Loucy (cell line): ENCODE results near the gene PIGO.

Experiments used
- H2AFZ ChIP-seq: fragments of 200-600 bp; sonication (generic); 2 replicates; pipeline ENCODE4 v1.6.0; 2016; ENCODE audit warnings: antibody characterized with exemption, mild to moderate bottlenecking, low read length, moderate library complexity
- H3F3A ChIP-seq: fragments of 200-600 bp; 2 replicates; pipeline ENCODE4 v1.6.0; 2016; ENCODE audit warnings: antibody characterized with exemption, low read depth, mild to moderate bottlenecking
- H3K27me3 ChIP-seq: fragments of 200-600 bp; sonication (generic); 2 replicates; pipeline ENCODE4 v1.6.1; 2014; ENCODE audit warnings: low read length, mild to moderate bottlenecking; ENCODE audit not compliant: insufficient read depth, poor library complexity, severe bottlenecking
- H3K36me3 ChIP-seq: fragments of 200-600 bp; sonication (generic); 2 replicates; pipeline ENCODE4 v1.6.1; 2016; ENCODE audit warnings: low read length; ENCODE audit not compliant: insufficient read depth
- H3K4me1 ChIP-seq: fragments of 200-600 bp; sonication (generic); 2 replicates; pipeline ENCODE4 v1.5.1; 2014; ENCODE audit warnings: low read length, mild to moderate bottlenecking; ENCODE audit not compliant: insufficient read depth, poor library complexity, severe bottlenecking
- H3K4me2 ChIP-seq: fragments of 200-600 bp; sonication (generic); 2 replicates; pipeline ENCODE4 v1.6.0; 2014; ENCODE audit warnings: antibody characterized with exemption, low read length, low read depth, mild to moderate bottlenecking; ENCODE audit not compliant: poor library complexity, severe bottlenecking
- H3K4me3 ChIP-seq: fragments of 200-600 bp; sonication (generic); 2 replicates; pipeline ENCODE4 v1.5.1; 2014; ENCODE audit warnings: low read length, mild to moderate bottlenecking, mixed read lengths; ENCODE audit not compliant: poor library complexity, severe bottlenecking
- H3K79me2 ChIP-seq: fragments of 200-600 bp; sonication (generic); 2 replicates; pipeline ENCODE4 v1.6.1; 2014; ENCODE audit warnings: low read length; ENCODE audit not compliant: insufficient read depth
- H3K9ac ChIP-seq: fragments of 200-600 bp; sonication (generic); 2 replicates; pipeline ENCODE4 v1.6.0; 2014; ENCODE audit warnings: mild to moderate bottlenecking, low read depth, low read length, moderate library complexity; ENCODE audit not compliant: poor library complexity, severe bottlenecking
- H3K9me2 ChIP-seq: fragments of 200-600 bp; sonication (generic); replicated peaks from 2 replicates; pipeline ENCODE4 v1.6.1; 2016; ENCODE audit warnings: low read depth, low read length, mixed read lengths
- H3K9me3 ChIP-seq: fragments of 200-600 bp; sonication (generic); 2 replicates; pipeline ENCODE4 v1.6.1; 2014; ENCODE audit warnings: mild to moderate bottlenecking, antibody characterized with exemption, low read length, low read depth; ENCODE audit not compliant: insufficient read depth
- H4K20me1 ChIP-seq: fragments of 200-600 bp; sonication (generic); 2 replicates; pipeline ENCODE4 v1.6.0; 2014; ENCODE audit warnings: antibody characterized with exemption, low read length, mild to moderate bottlenecking; ENCODE audit not compliant: insufficient read depth, poor library complexity, severe bottlenecking
- EZH2phosphoT487 ChIP-seq: fragments of 200-600 bp; IDR thresholded peaks from 2 replicates; pipeline ENCODE4 v1.6.1; 2018; ENCODE audit warnings: antibody characterized with exemption, mild to moderate bottlenecking, moderate library complexity, borderline replicate concordance
- TF ChIP-seq, protein P1 (sequence below): fragments of 200-600 bp; sonication (generic); conservative IDR thresholded peaks from 2 replicates; pipeline ENCODE4 v1.5.1; 2014; ENCODE audit warnings: mild to moderate bottlenecking, antibody characterized with exemption, low read length

The PIGO gene

DNA sequence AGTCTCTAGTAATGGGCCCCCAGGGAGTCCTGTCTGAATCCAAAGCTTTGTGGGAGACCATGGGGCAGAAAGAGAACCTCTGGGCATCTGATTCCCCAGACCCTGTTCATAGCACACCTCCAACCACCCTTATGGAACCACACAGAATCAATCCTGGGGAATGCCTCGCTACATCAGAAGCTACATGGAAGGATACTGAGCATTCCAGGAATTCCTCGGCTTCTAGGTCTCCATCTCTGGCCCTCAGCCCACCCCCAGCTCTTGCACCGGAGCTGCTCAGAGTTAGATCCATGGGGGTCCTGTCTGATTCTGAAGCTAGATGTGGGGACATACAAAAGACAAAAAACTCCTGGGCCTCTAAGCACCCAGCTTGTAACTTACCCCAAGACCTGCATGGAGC is 52.3 kb downstream of the PIGO start:
- H4K20me1 ChIP-seq: no peaks in the 10 kb centered on the region
- no peak overlapping the region for H2AFZ ChIP-seq
- H3K9me3 ChIP-seq: no peaks in the 10 kb centered on the region
- no peak for TF ChIP-seq EZH2phosphoT487
- TF ChIP-seq, protein P1, sequence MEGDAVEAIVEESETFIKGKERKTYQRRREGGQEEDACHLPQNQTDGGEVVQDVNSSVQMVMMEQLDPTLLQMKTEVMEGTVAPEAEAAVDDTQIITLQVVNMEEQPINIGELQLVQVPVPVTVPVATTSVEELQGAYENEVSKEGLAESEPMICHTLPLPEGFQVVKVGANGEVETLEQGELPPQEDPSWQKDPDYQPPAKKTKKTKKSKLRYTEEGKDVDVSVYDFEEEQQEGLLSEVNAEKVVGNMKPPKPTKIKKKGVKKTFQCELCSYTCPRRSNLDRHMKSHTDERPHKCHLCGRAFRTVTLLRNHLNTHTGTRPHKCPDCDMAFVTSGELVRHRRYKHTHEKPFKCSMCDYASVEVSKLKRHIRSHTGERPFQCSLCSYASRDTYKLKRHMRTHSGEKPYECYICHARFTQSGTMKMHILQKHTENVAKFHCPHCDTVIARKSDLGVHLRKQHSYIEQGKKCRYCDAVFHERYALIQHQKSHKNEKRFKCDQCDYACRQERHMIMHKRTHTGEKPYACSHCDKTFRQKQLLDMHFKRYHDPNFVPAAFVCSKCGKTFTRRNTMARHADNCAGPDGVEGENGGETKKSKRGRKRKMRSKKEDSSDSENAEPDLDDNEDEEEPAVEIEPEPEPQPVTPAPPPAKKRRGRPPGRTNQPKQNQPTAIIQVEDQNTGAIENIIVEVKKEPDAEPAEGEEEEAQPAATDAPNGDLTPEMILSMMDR: no peak
- no peaks in the 10 kb centered on the region for H3F3A ChIP-seq
- H3K36me3 ChIP-seq: peaks cover 5% of the 10 kb centered on the region; the same call in 1 of the 2 replicates
- no peak overlapping the region for H3K9ac ChIP-seq
- H3K79me2 ChIP-seq: no peaks in the 10 kb centered on the region
- no peaks in the 10 kb centered on the region for H3K27me3 ChIP-seq
- peaks cover 3% of the 10 kb centered on the region for H3K4me1 ChIP-seq
- H3K4me2 ChIP-seq: no peak overlapping the region
- no peaks in the 10 kb centered on the region for H3K9me2 ChIP-seq
- H3K4me3 ChIP-seq: no peak overlapping the region

DNA sequence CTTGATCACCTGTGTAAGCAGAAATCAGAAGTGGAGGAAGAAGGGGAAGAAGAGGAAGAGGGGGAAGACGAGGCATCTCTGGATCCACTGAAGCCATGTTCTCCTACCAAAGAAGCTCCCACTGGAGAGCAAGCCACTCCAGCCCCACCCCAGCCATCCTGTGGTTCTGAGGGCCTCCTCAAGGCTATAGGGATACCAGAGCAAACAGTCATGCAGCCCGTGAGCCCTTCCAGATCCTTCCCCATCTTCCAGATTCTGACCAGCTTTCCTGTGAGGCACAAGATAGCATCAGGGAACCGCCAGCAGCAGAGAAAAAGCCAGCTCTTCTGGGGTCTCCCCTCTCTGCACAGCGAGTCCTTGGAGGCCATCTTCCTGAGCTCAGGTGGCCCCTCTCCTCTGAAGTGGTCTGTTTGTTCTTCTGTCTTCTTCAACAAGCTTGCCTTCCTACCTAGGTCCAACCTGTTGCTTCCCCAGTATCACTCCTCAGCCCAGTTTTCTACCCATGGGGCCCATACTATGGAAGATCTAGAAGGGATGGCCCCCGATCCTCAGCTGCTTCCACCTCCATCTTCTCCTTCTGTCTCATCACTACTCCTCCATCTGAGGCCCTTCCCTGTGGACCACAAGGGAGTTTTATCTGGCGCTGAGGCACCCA is 53.4 kb downstream of the PIGO start:
- Histone ChIP-seq H3K4me1 (peaks cover 3% of the 10 kb centered on the region), H3K4me2 (no peak overlapping the region), H3K4me3 (no peak overlapping the region)

DNA sequence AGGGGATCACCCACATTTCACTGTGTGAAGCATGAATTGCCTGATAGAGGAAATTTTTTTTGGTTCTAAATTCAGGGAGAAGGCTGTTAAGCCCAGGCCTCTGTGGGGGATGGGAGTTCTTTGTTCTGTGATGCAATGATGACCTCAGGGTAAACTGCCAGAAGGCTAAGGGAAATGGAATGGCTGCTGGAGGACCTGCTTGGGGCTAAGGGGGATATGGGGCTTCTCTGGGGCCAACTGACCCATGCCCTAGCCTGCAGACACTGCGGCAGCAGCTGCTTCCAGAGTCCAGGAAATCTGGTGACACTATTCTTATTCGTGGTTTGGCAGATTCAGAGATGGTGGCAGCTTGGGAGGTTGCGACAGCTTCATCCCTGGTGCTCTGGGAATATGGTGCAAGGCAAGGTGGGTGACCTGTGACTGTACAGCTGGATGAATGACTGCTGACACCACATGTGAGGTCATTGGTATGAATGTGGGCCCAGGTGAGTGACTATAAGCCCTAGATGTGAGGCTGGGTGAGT is 54.2 kb downstream of the PIGO start:
- Histone ChIP-seq H3K79me2 (no peaks in the 10 kb centered on the region), H3K36me3 (peaks cover 5% of the 10 kb centered on the region; the same call in 1 of the 2 replicates), H2AFZ (no peak overlapping the region), H3K4me3 (no peak overlapping the region), H3K9me2 (no peaks in the 10 kb centered on the region), H3K27me3 (no peaks in the 10 kb centered on the region), H3K9me3 (no peaks in the 10 kb centered on the region), H3K4me1 (peaks cover 3% of the 10 kb centered on the region), H4K20me1 (no peaks in the 10 kb centered on the region), H3K4me2 (no peak overlapping the region), H3K9ac (no peak overlapping the region), H3F3A (no peaks in the 10 kb centered on the region)
- TF ChIP-seq, protein P1: no peak
- TF ChIP-seq EZH2phosphoT487: no peak

More for the DNA sequence above, 53.4 kb downstream of the PIGO start:
- no peak for TF ChIP-seq EZH2phosphoT487
- TF ChIP-seq, protein P1: no peak
- Histone ChIP-seq H3F3A (no peaks in the 10 kb centered on the region), H3K36me3 (peaks cover 5% of the 10 kb centered on the region; the same call in 1 of the 2 replicates), H3K9ac (no peak overlapping the region), H3K79me2 (no peaks in the 10 kb centered on the region), H3K9me3 (no peaks in the 10 kb centered on the region), H2AFZ (no peak overlapping the region), H4K20me1 (no peaks in the 10 kb centered on the region), H3K27me3 (no peaks in the 10 kb centered on the region), H3K9me2 (no peaks in the 10 kb centered on the region)
